NK-92 (cell line): ENCODE measurements around the gene TSC2.
A peak's percentile ranks its signal among the peaks of the same experiment; 100 is the strongest.

Experiments
- DNase-seq: peaks from one replicate; lab custom pipeline; 2025; ENCODE audit not compliant: unreplicated experiment; lab: John Stamatoyannopoulos, UW

TSC2 gene

DNA sequence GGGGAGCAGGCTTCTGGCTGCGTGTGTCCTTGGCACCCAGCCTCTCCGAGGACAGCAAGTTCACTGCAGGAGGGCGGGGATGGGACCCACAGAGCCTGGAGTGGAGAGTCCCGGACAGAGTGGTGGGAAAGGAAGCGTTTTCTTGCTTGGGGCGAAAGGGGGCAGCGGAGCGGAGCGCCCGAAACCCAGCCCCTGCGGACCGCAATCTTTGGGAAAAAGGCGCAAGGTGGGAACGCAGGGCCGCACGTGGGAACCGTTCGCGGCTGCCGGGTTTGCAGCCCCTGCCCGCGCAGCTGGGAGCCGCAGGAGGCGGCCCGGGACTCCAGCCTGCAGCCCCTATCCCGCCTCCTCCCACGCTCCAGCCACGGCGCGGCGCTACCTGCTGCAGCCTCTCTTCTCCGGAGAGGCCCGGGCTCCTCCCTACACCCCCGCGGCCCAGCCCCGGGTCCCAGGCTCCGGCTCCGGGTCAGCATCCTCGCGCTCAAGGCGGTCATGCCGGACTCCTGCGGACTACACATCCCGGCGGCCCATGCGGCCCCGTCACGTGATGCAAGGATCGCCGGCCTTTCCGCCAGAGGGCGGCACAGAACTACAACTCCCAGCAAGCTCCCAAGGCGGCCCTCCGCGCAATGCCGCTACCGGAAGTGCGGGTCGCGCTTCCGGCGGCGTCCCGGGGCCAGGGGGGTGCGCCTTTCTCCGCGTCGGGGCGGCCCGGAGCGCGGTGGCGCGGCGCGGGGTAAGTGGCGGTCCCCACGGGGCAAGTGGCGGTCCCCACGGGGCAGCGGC, at the start of gene TSC2, which contains the start of gene NTHL1:
TSC2 (plus strand) TSS at position 656 of the 786 bp plus-strand sequence. CDS start 631 bp downstream, outside the sequence.
NTHL1 (minus strand) TSS at position 505 of the 786 bp plus-strand sequence; CDS start at position 494, 11 bp downstream.
- peak; percentile 44 for DNase-seq

DNA sequence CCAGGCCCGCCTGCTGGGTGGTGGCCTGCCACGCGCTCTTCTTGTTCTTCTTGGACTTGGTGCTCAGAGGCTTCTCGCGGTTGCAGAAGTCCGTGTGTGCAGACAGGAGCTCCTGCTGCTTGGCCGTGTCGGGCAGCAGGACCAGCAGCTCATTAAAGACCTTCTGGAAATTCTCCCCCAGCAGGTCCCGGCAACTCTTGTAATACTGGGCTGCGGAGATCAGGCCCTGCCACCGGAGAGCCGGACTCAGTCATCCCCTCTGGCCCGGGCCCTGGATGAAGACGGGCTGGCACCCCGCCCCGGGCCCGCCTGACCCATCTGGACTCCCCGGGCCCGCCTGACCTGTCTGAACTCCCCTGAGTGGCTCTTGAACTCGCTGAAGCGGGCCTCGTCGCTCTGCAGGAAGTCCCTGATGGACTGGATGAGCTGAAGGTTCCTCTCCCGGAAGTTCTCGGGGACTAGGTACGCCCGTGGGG, 49.4 kb upstream of the TSC2 start:
- DNase-seq: no peak

DNA sequence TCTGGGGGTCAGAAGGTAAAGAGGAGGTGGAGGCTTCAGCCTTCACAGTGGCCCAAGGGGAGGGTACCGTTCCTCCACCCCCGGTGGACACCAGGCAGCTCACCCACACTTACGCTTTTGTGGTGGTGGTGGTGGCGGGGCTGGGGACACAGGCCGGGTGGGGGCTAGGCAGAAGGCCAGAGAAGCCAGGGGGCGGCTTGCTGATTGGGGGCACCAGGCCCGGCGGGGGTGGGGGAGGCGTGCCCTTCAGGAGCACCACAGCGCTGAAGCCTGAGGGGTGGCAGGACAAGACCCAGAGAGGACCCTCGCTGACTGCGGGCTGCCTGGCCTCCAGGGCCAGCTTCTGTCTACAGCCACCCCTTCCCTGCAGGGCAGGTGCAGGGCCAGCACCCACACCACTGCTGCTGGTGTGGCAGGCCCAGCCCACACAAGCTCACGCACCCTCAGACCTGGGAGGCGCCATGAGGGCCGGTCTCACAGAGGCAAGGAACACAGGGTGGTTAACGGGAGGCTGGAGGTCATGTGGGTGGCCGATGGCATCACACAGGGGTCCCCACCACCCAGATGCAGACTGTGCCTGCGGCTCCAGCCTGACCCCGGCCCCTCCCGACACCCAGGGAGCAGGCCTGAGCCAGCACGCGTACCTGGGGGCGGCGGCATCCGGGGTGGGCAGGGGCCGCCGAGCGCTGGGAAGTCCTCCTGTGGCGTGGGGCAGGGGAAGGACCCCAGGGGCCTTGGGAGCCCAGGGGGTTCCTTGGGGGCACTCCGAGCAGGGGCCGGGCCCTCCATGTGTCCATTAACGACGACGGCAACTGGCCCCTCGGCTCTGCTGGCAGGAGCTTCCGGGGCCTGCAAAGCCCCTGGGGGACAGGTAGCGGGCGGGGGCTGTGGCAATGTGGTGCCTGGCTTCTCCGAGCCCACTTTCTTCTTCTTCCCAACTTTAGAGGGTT, 48.7 kb upstream of the TSC2 start:
- DNase-seq: no peak

DNA sequence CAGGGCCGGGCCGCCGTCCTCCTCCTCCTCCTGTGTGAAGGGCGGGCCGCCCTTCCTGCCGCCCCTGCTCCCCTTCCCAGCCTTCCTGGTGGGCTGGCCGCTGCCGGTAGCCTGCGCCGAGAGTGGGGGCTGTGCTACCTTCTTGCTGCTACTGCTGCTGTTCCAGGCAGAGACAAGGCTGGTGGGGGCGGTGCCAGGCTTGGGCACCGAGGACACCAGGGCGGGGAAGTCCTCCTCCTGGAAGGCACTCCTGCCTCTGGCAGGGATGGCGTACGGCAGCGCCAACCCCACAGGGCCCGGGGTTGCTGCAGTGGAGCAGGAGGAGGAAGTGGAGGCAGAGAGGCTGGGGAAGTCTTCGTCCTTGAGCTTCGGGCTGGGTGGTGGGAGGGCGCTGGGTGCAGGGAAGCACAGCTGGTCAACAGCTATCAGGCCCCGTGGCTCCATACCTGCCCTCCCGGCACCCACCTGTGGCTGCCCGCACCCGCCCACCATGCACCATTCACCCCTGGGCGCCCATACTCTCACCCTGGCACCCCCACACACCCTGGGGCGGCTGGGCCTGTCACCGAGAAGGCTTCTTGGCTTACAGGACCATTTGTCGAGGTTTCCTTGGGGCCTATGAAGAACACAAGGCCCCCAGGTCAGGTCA, 47.8 kb upstream of the TSC2 start:
- no peak for DNase-seq

DNA sequence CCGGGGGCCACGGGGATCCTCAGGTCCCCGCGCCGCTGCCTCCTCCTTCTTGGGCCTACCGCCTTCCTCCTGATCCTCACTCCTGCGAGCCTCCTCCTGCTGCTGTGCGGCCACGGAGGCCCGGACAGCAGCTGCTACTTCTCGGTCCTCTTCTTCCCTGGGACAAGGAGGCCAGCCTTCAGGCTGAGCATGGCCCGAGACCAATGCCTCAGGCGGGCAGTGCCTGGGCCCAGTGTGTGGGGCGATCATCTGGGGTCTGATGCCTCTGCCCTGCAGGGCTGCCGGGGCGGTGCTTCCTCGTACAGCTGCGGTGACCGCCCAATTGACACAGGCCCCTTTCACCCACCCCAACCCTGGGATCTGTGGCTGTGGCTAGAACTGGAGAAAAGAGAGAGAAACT, 46.8 kb upstream of the TSC2 start:
- no peak for DNase-seq

DNA sequence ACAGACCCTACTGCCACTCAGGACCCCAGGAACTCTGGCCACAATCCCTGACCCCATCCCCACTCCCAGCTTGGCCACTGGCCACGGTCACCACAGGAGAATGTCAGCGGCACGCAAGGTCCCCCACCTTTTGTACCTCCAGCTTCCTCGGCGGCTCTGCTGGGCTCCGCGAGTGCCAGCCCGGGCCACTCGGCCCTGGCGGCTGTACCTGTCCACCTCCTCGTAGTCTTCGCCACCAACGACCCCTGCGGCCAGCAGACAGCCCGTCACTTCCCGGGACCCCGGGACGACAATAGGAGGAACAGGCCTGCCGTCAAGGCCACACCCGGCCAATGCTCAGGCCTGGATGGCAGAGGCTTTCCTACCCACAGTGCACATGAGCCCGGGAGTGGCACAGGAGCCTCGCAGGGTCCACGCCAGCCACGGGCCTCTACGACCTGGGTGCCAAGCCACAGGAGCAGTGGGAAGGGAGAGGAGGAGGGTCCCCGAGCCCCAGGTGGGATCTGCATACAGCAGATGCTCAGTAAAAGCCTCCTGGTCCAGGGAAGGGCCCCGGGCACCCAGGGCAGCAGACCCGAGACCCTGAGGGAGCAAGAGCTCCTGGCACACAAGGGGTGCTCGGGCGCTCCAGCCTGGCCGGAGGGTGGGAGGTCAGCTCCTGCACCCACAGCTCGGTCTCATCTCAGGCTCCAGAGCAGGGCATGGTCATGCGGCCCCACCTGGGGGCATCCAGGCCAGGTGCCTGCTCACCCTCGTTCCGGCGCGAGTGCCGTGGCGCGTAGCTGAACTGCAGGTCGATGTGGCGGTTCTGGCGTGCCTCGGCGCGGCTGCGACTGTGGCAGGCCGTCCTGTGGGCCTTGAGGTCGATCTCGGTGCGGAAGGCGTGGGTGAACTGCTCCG, 46.1 kb upstream of the TSC2 start:
- DNase-seq: no peak

DNA sequence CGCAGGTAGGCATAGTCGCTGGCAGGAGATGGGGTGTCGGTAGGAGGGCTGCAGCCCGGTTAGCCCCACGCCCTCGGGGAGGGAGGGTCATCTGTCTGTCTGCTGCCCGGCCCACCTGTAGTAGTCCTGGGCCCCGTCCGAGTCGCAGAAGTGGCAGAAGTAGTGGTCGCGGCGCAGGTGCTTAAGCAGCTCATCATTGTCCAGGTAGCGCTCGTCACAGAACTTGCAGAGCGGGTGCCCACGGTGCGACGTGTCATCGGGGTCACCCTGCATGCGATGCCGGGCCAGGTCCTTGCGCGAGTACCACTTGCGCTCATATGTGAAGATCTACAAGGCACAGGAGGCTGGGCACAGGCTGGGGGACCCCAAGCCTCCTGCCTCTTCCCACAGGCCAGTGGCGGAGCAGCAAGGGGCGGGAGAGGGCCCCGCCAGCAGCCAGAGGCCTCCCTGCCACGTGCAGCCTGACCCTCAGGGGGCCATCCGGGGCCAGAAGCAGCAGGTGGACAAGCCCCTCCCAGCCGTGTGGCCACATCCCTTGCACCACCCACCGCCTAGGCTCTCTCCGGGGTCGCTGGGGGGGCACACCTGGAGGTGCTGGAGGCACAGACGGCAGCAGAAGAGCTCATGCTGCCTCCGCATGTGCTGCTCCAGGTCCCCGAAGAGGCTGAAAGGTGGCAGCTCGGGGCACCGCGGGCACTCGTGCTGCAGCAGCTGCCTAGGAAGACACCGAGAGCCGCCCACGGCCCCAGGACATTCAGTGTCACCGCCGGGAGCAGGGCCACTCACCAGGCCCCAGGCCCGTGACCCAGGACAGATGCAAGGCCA, 45.2 kb upstream of the TSC2 start:
- DNase-seq: no peak

DNA sequence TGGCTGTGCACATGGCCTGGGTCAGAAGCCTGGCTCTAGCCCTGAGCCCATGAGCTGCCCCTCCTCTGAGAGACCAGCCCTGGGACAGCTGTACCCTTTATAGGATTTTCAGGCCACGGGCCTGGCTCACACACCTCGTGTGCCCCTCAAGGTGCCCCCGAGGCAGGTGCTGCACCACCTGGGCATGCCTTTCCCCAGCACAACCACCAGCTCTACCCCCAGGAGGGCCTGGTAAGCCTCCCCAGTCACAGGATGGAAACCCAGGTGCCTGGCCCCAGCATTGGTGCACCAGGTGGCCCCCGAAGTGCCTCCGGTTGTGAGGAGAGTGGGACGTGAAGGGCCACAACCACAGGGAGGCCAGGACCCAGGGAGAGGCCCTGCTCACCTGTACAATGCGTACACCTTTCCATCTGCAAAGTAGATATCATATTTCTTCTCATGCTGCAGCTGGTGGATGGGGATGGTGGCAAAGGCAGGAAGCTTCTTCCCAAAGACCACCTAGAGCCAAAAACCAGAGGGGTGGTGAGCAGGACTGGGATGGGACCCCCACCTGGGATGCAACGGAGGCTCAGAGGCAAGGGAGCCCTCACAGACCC, 44.5 kb upstream of the TSC2 start:
- no peak for DNase-seq

DNA sequence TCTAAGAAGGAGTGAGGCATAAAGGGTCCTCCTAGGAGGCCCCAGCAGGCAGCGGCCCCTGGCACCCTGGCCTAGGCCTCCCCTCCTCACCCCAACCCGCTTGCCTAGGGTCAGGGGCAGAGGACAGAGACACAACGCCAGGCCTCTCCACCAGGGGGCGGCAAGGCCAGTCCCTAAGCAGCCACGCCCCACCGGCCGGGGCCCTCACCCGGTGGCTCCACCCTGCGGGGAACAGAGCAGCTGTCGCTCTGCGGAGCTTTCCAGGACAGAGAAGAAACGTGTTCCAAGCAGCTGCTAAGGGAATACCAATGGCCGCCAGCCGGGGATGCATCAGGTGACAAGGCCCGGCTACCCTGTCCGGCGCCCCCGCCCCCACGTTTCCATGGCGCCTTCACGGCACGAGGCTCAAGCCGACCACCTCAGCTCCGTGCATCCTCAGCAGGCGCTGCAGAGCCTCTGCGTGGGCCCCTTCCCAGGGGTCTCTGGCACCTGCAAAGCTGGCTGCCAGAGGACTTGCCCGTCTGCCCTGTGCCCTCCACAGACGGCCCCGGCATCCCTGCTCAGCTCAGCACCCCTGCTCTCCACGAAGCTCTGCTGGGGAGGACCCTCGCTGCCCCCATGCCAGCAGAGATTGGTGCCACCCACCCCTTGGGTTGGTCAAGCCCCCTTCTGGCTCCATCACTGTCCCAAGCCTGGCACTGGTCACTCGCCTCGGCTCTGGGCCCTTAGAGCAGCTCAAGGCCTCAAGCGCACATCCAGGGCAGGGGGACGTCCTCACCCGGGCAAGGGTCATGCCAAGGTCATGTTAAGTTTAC, 43.8 kb upstream of the TSC2 start:
- DNase-seq: no peak

DNA sequence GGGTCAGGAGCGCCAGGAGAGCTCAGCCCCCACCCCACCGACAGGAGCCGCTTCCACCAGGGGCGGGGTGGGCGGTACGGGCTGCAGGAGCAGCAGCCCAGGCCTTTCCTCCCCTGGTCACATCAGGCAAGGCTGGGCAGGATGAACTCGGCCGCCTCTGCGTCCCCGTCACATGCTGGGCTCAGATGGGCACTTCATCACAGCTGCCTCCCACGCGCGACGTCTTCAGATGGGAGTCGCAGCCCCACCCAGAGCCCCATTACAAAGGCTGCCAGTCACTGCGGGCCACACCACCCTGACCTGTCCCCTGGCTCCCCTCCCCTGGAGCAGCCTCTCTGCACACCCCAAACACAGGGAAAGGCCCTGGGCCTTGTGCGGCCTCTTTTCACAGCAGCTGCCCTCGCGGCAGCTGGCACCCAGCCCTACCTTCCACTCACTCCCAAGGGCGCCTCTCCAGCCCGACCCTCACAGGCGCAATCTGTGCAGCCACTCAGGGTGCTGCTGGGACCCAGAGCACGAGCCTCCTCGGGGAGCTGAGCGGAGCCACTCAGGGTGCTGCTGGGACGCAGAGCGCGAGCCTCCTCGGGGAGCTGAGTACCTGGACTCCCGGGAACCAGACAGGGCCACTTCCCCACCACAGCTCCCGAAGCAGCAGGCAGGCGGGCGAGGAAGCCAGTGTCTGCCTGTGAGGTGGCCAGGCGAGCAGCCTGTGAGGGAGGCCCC, 42.8 kb upstream of the TSC2 start:
- no peak for DNase-seq

DNA sequence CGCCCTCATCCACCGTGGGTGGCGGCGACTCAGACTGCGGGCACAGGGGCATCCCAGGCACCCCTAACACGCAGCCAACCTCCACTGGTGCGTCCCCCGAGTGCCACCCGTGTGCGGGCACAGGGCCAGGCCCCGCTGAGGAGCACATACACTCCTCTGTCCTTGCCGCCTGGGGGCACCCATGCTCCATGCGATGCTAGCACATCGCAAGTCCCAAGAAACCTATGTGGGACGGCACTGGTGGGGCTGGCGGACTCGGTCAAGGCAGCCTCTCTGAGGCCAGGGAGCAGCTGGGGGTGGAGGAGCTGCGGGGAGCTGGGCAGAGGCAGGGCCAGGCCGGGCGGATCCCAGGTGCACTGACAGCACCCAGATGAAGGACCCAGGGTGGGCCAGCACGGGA, 42.1 kb upstream of the TSC2 start:
- DNase-seq: no peak

DNA sequence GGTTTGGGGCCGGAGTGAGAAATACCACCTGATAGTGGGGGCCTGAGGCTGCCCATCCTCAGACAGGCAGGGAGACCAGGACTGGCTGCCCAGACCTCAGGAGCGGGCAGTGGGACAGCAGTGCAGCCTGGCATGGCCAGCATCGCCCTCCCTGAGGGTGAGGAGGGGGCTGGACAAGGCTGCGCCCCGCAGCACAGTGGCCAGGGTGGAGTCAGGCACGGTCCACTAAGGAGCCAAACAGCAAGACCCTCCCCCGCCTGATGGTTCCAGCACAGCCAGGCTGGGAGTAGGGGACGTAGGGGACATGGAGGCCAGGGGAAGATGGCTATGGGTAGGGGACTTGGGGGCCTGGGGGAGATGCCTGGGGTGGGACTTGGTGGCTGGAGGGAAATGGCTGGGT, 41.5 kb upstream of the TSC2 start:
- DNase-seq: no peak

DNA sequence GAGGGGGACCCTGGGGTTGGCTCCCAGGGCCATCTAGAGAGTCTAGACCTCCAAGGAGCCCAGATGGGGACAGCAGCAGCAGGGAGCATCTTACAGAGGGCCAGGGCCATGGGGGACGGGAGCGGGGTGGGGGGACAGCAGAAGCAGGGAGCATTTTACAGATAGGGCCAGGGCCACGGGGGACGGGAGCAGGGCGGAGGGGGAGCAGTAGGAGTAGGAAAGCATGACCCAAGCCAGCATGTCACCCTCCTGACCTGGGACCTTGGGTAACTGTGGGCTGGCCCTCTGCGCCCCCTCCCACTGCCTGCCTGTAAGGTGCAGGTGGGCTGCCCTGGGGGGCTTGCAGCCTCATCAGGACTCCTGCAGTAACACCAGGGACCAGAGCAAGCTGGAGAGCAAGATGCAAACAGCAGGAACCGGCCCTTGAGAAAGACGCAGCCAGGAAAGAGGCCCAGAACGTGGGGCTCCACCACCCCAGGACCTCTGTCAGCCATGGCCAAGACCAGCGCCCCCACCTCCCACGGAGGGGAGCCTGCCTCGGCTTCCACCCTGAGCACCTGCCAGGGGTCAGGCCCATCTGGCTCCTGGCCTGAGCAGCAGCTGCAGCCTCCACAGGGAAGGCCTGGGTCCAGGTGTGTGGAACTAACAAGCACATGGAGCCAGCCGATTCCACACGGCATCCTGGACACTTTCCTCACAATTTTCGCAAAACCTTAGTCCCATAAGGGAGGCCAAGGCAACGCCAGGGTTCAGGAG, 40.5 kb upstream of the TSC2 start:
- no peak for DNase-seq

DNA sequence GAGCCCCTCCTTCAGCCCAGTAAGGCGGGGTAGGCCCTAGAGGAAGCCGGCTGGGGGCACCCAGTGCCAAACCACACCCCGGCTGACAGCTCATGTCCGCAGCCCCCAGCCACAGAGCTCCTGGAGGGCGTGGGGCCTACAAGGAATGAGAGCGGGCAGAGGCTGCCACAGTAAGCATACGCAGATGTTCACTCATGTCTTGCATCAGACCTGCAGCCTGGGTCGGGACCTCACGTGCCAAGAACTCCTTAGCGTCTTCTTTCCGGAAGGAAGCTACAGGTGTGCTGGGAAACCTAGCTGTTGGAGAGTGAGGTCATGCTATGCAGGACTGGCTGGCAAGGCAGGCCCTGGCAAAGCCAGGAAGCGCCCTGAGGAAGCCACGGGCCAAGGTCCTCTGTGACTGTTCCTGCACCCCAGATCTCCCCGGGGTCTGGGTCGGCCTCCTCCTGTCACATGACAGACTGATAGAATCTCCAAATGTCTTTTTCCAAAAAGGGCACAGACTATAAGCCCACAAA, 39.7 kb upstream of the TSC2 start:
- no peak for DNase-seq

DNA sequence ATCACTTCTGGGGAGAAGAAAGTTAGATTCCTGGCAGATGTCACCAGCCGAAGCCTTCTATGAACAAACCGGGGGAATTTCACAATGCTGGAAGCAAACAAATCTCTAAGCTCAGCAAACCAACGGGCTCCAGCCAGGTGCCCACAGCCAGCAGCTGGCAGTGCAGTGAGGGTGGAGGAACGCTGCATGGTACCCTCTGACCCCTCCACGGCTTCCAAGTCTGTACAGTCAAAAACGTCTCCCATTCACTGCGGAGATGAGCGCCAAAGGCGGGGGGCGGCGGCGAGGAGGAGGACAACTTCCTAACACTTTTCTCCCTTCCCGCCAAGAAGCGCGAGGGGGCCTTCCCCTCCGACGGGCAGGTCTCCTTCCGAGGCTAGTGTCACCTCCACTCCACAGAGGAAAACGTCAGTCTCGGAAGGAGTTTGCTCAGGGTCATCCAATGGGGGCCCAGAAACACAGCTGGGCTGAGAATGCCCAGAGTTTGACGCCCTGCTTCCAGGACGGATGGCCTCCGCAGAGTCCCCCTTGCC, 39.1 kb upstream of the TSC2 start:
- no peak for DNase-seq

DNA sequence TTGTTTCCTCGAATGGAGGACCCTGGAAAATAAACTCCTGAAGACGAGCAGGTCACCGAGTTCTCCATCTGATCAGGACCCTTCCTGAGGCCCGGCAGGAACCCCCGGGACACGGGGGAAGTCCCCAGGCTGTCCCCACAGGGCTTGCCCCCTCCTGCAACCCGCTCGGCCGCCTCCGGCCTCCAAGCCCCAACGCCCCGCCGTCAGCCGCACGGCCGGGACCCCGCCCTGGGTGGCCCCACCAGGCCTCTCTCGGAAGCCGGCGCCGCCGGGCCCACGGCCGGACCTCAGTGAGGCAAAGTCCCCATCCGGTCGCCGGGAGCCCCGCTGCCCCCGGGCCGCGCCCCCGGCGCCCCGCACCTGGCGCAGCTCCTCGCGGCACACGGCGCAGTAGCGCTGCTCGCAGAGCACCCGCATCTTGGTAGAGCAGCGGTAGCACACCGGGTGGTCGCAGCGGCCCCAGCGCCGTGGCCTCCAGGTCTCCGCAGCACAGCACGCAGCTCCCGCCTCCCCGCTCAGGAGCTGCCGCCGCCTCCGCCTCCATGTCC, 38.5 kb upstream of the TSC2 start:
- no peak for DNase-seq
